Frontal cortex (tissue), 4 donors: Measurements from ENCODE around the gene PDZD7. TPM values are rescaled to one million over a fixed set of nuclear protein-coding genes. Genes with fewer than 3 reads are reported as not detected.
A peak's percentile ranks its signal among the peaks of the same experiment; 100 is the strongest.

Experiments used
- DNase-seq, 2 donors: peaks; one replicate each; pipeline ENCODE4 v3.0.0; 2012; ENCODE audit warnings: low spot score in 2 of 2
- FAIRE-seq: peaks from 2 replicates; lab custom pipeline; 2012; peaks lifted over from hg19 to GRCh38; lab: Jason Lieb, UNC
- total RNA-seq: library from RNA; depleted of rRNA; stranded (reverse); fragments of >200 nt; gene quantifications from one replicate; pipeline ENCODE4 v1.2.3, GENCODE V29; 2014
- donor health status: control.
- donor health status: control.
- donor health status: control.

The PDZD7 gene
- 10.2 TPM for total RNA-seq

DNA sequence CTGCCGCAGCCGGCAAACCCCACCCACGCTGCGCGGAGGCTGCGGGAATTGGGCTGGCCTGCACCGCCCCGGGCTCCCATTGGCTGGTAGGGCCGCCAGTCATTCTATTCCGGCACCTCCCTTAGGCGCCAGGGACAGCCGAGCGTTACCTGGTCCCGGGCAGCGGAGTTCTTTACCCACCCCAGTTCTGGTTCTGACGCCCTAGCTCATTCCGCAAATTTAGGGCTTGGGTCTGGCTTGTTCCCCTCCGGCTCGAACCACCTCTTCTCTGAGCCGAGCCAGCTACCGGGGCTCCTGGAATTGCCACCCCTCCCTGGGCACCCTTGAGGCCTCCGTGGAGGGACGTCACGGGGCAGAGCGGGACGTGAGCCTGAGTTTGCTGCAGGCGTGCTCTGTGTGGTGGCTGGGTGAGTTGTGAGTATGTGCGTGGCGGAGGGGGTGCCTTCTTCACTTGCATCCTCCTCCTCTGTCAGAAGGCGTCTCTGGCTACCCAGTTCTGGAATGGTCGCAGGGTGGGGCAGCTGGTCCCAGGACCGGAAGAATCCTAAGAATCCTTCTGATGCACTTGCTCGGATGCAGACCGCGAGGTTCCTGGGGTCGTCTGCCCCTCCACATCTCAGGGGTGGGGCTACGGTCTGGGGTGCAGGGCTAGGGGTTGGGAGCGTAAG lies at the start of gene PDZD7, which contains the start of gene SFXN3:
Gene PDZD7, minus strand, starts transcription at position 2 of the 668 bp plus-strand sequence. CDS start 910 bp downstream, outside the sequence.
Gene SFXN3, plus strand, starts transcription at position 107 of the 668 bp plus-strand sequence. CDS start 3,461 bp downstream, outside the sequence.
- peak; percentile 95 to 97 for DNase-seq
- FAIRE-seq, result no peak

DNA sequence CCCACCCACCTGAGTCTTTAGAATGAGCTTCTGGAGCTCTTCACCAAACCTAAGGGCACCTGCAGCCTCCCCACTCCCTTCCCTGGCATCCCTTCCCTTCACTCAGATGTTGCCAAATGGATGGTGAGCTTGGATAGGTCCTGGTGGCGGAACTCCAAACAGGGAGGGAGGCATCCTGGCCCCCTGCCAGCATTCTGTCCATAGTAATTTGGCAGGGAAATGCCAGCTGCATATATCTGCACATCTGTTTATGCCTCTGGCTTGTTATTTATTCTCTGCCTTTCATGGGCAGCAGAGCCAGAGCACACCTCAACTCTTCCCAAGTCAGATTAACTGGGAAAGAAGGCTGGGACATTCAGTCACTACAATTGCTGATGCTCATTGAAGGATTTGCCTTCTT lies 48.9 kb upstream of the PDZD7 start:
- FAIRE-seq (no peak), DNase-seq (no peak)

DNA sequence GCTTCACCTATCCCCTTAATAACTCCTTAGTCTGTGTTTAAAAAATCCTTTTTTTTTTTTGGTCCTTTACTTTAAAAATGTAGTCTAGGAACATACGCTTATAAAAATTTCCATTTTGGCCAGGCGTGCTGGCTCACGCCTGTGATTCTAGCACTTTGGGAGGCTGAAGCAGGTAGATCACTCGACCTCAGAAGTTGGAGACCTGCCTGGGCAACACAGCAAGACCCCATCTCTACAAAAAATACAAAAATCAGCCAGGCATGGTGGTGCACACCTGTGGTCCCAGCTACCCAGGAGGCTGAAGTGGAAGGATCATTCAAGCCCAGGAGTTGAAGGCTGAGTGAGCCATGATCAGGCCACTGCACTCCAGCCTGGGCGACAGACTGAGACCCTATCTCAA lies 45.7 kb upstream of the PDZD7 start:
- FAIRE-seq (no peak), DNase-seq (no peak)

DNA sequence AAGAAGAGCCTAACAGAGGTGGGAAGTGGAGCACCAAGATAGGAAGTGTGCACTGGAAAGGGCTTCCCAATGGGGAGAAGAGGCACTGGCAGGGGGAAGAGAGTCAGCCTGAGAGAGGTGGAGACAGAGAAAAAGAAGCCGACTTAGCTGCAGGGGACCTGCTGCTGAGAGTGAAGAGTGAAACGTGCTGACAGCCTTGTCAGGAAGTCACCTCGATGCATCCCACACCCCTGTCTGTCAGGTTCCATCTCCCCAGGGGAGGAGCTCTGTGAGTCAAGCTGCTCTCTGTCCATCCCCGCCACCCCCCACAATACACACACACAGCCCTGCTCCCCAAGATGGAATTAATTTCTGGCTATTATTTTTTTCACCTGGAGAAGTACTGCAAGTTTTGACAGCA lies 44.8 kb upstream of the PDZD7 start:
- no peak for FAIRE-seq

DNA sequence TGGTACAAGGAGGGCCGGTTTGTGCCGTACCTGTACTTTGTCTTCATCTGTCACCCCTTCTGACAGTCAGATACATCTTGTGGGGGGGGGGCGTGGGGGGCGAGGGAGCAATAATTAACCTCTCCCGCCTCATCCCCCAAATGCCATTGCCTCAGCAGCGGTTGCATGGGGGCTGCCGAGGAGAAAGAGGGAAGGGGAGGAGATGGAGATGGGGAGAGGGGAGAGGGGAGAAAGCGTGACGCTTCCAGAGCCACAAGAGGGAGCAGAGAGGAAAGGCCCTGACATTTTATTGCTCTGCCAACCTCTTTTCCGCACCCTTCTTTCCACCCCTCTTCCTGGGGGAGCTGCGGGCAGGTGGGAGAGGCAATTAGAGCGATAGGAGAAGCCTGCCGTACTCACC lies 42.7 kb upstream of the PDZD7 start:
- FAIRE-seq, result no peak
- no peak for DNase-seq

More for the DNA sequence above, 44.8 kb upstream of the PDZD7 start:
- DNase-seq, result no peak

DNA sequence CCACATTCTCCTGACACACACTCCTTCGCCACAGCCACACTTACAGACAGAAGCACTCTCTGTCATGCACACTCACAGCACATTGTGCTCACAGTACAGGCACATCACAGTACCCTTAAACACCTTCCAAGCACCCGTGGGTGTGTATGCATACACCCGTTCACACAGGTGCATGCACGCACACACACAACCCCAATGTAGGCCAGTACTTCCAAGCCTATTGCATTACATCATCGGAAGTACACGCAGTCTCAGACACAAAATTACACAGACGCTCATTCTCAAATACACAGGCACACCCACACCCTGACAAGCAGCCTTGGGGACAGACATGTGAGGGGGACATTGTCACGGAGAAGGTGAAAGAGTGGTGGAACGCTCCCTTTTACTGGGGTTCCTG lies 42.0 kb upstream of the PDZD7 start:
- FAIRE-seq (no peak), DNase-seq (no peak)

DNA sequence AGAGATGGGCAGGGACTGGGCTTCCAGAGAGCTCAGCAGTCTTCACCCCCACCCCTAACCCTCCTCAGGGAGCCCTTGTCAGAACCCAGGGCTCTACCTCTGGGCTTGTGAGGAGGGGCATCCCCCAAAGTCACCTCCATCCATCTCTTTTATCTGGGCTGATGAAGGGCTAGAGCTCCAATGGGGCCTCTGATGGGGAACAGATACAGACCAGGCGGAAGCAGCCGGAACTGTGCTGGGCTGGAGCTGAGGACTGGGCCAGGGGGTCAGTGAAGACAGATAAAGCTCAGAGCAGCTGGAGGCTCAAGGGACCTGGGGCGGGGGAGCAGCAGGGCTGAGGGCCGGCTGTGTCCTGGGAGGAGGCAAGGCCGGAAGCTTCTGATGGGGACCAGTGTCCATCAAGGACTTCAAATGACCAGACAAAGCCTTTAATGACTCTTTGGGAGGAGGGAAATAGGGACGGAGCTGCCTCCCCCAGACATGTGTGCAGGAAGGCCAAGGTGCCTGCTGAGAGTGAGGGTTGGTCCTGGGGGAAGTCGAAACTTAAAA lies 41.0 kb upstream of the PDZD7 start:
- FAIRE-seq, result no peak
- no peak for DNase-seq

DNA sequence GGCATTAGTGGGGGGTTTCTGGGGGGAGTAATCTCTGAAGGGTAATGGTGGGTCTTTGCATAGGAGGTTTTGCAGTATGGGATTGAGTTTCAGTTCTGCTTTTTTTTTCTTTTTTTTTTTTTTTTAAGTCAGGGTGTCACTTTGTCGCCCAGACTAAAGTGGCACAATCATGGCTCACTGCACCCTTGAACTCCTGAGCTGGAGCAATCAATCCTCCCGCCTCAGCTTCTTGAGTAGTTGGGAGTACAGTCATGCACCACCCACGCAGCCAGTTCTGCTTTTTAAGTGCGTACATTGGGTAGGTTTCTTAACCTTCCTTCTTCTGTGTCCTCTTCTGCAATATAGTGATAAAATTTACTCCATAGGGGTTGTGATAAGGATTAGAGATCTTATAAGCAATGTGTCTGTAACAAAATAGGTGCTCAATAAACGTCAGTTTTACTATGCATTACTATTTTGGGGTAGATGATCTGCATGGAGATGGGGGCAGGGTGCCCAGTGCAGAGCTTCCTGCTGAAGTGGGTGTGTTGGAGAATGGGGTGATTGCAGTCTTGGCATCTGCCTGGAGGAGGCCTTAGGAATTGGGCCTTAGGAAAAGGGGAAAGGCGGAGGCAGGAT lies 40.4 kb upstream of the PDZD7 start:
- FAIRE-seq, result no peak
- no peak for DNase-seq

DNA sequence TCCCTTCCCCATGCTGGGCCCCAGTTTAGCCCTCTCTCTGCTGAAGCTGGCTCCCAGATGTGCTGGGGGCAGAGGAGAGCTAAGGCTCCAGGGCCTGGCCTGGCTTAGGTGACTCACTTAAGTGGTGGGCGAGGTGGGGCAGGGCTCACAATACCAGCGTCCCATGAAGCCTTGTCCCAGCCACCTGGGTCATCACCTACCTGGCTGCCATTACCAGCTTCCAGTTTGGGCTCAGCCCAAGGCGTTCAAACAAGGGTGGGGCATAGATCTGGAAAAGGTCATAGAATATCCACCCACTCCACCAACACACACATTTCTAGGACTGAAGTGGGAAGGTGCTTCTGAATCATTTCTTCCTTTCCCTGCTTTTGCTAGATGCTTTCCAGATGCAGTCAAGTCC lies 39.2 kb upstream of the PDZD7 start:
- DNase-seq (no peak), FAIRE-seq (no peak)

DNA sequence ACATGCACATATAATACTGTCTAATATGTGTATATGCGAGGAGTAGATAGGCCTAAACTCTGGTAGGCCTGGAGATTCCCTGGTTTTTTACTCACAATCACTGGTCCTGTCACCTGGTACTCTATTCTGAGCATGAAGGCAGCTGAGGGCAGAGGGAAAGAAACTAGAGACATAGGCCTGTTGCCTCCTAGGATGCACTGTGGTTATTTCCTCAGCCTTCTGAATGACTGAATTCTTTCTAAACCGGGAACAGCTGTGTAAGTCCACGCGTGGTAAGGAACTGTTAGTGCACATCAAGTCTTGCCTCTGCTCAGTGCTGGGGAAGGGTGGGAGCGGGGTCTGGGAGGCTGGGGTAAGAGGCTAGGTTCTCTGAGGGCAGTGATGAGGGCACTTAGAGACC lies 38.5 kb upstream of the PDZD7 start:
- FAIRE-seq (no peak), DNase-seq (no peak)

DNA sequence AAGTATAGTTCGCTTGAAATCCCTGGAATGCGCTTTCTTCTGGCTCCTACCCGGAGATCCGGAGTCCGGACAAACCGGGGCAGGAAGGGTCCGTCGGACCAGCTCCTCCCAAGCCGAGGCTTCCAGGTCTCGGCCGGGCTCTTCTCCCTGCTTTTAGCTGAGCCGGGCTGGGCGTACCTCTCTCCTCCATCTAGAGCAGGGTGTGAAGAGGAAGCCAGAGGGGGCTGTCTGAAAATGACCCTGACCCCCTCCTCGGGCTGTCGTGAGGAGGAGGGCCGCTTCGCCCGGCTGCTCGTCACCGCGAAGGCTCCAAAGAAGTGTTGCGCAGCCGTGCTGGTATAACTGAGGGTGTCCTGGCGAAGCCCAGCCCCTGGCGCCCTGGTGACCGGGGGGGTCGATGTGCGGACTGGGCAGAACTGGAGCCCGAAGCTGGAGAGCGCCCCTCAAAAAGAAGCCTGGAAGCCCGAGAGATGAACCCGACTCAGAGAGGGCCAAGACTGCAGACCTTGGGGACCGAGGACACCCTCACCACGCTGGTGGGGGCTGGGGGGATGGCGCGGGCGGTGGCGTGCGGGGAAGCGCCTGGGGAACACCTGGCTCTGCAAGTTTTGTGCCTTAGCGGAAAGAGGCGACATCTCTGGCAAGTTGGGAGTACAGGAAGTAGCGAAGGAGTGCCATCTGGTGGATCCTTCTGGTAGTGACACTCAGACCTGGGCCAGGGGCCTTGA lies 36.6 kb upstream of the PDZD7 start:
- DNase-seq (peak; percentile 83), FAIRE-seq (no peak)

DNA sequence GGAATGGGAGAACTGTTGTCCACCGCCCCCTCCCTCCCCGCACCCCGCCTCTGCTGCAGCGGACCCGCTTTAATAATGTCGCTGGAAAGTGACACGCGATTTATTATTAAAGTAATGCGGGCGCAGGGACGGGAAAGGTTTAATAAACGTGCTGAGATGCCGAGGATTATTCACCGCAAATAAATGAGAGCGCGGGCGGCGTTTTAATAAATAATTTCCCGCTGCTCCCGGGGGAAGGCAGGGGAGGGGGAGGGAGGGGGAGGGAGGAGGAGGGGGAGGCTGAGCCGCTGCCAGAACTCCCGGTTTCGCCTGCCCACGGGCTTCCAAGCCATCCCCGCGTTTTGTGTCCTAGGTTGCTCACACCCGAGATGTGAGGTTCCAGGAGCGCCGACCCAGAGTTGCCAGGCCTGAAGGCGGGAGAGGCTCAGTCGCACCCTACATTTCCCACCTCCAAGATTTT lies 36.0 kb upstream of the PDZD7 start:
- DNase-seq (no peak), FAIRE-seq (no peak)

DNA sequence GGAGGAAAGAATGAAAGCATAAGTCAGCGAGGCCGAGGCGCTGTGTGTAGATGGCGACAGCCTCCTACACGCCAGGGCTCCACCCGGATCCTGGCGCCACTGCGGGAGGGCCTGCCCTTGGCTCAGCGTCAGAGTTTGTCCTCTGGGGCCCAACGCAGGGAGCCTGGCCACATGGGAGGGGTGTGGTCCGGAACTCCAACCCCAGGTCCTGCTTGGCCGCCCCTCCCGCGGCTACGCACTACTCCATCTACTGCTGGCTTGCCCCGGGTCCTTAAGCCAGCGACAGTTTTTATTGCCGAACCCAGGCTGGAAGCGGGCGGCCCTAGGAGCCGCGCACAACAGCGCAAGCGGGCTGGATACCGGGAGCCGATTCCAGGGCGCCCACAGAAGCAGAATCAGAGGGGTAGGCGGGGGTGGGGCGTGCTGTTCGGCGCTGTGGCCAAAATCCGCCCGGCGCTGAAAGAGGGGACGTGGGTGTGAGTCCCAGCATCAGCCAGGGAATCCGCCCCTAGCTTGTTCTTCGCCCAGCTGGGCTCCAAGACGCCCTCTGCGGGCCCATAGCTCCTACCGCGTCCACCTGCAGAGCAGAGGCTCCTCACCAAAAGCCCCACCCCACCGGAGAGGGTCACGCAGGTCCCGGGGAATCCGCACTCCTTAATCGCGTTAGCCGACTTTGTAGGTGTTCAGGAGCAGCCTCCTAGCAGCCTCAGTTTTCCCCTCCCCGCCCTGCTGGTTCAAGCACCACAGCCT lies 35.4 kb upstream of the PDZD7 start:
- peak in 1 of 2 donors; percentile 69 for DNase-seq
- no peak for FAIRE-seq

DNA sequence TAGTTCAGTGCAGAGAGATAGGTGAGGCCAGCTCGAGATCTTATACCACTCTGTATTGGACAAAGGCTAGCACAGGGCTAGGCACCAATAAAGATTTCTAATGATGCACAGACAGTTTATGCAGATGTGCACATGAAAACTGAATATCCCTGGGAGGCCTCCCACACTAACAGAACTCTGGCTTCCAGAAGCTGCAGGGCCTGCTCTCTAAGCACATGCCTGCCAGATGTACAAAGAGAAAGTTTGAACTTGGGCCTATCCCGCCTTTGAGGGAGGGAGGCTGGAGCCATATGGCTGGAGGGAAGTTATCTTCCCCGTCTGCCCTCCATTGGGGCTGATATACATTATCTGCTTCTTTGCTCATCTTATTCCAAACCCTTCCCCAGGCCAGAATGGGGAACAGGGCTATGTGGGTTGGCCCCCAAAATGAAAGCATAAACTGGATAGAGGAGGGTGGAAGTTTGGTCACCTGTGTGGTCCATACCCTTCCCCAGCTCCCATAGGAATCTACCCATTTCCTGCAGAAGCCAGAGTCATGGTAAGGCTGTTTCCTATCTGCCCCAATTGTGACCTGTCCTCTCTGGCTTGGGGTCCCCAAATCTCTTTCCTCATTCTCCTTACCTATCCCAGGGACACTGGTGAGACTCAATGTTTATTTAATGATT lies 34.7 kb upstream of the PDZD7 start:
- no peak for DNase-seq
- FAIRE-seq, result no peak

DNA sequence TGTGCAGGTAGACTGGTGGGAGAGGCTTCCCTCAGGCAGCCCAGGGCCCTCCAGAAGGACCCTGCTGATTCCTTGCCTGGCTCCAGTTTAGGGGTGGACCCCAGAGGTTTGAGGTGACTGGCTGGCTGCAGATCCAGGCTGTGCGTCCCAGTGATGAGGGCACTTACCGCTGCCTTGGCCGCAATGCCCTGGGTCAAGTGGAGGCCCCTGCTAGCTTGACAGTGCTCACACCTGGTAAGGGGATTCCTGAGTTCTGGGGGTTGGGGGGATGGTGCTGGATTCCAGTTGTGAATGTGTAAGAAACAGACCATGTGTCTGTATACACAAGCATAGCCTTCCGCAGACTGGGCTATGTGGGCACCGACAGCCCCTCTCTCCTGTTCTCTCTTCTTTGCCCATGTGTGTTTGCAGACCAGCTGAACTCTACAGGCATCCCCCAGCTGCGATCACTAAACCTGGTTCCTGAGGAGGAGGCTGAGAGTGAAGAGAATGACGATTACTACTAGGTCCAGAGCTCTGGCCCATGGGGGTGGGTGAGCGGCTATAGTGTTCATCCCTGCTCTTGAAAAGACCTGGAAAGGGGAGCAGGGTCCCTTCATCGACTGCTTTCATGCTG lies 33.6 kb upstream of the PDZD7 start:
- DNase-seq, result no peak
- no peak for FAIRE-seq

DNA sequence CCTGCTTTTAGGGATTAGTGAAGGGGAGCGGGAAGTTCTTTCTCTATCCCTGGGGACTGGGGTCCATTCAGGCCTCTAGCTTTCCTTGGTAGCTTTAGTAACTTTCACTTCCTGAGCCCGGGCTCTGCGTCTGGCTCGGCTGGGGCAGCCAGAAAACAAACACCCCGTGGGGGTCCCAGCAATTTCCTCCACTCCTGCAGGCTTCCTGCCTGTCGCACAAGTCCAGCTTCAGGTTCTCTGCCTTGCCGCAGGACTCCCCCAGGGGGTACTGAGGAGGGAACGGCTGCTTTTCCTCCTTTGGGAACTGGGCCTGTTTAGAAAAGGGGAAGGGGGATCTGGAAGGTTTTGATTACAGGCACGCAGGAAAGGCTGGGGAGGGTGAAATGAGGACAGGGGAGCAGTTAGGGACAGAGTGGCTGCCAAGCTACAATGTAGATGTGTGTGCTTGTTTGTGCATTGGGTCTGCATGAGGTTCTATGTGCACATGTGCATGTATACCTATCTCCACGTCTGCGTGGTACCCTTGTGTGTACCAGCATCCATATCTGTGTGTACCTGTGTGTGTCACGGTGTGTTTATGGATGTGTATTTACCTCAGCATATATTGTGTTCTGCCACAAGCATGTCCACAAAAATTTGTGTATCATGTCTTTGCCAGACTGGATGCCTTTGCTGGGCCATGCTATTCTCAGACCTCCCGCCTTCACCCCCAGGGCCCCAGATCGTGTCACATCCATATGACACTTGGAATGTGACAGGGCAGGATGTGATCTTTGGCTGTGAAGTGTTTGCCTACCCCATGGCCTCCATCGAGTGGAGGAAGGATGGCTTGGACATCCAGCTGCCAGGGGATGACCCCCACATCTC lies 32.9 kb upstream of the PDZD7 start:
- DNase-seq, result no peak
- FAIRE-seq, result no peak

DNA sequence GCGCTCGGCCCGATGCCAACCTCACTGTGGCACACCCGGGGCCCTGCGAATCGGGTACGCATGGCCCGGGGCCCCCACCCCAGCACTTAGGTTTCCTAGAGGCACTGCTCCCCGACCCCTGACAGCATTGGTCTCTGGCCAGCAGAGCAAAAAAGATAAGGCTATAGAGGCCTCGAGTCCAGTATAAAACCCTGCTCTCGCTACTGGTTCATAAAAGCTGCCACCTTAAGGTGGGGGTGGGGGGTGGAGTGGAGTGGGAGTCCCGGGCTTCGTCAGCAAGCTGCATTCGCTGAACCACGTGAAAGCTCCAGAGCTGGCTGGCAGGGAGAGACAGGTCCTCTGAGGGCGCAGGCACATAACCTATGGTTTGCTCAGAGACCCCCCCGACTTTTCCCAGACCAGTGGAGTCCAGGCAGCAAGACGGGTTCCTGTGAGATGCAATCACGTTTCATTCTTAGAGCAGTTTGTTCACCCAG lies 32.2 kb upstream of the PDZD7 start:
- DNase-seq, result no peak
- FAIRE-seq, result no peak
